Activated naive CD4-positive, alpha-beta T cell treated with anti-CD3 and anti-CD28 coated beads for 36 hours (primary cell): Measurements from ENCODE around the gene ARNT2. TPM values are rescaled to one million over a fixed set of nuclear protein-coding genes. Genes with fewer than 3 reads are reported as not detected.

Source experiments
- CTCF ChIA-PET: fragments of 350-600 bp; sonication (Branson Sonifier 250); formaldehyde crosslinking; loops from one replicate; lab custom pipeline; 2021; ENCODE audit warnings: antibody characterized with exemption; lab: Charles Lee
- DNase-seq: peaks from one replicate; pipeline ENCODE4 v3.0.0-alpha.2; 2020
- H3K27ac Mint-ChIP-seq: one replicate; pipeline ENCODE4 v1.8.0; 2021; ENCODE audit warnings: mild to moderate bottlenecking, mixed read lengths
- H3K27me3 Mint-ChIP-seq: one replicate; pipeline ENCODE4 v1.8.0; 2021; ENCODE audit warnings: low read depth, mixed read lengths
- H3K36me3 Mint-ChIP-seq: one replicate; pipeline ENCODE4 v1.8.0; 2021; ENCODE audit warnings: low read depth, mixed read lengths
- H3K4me1 Mint-ChIP-seq: one replicate; pipeline ENCODE4 v1.8.0; 2021; ENCODE audit warnings: low read depth, mixed read lengths
- H3K4me3 Mint-ChIP-seq: one replicate; pipeline ENCODE4 v1.8.0; 2021; ENCODE audit warnings: mild to moderate bottlenecking, moderate library complexity, mixed read lengths
- H3K9me3 Mint-ChIP-seq: one replicate; pipeline ENCODE4 v1.8.0; 2021; ENCODE audit warnings: mixed read lengths
- intact Hi-C: fragments of 100-400 bp; cut with micrococcal nuclease; formaldehyde crosslinking; loops from one replicate; pipeline ENCODE4 v1.15.1; 2023
- total RNA-seq, 2 experiments: library from RNA; stranded (reverse); gene quantifications; one replicate each; pipeline ENCODE4 v1.2.3, GENCODE V29; 2021

Gene ARNT2
- total RNA-seq, 2 experiments from 2014 or later = 0.14 TPM; not detected in 1

GRCh38 chr15:80545078-80545477 is 140.9 kb downstream of the ARNT2 start:
- intact Hi-C loops = no loop called here
- Mint-ChIP-seq H3K4me3 (no peak overlapping the region), H3K4me1 (no peaks in the 10 kb centered on the region), H3K27me3 (peaks cover 19% of the 10 kb centered on the region), H3K36me3 (no peaks in the 10 kb centered on the region), H3K9me3 (no peaks in the 10 kb centered on the region), H3K27ac (no peak overlapping the region)
- no peak for DNase-seq
- CTCF ChIA-PET = no interaction called here

GRCh38 chr15:80547264-80547663 is 143.1 kb downstream of the ARNT2 start:
- Mint-ChIP-seq H3K27ac (no peak overlapping the region), H3K36me3 (no peaks in the 10 kb centered on the region), H3K27me3 (peaks cover 27% of the 10 kb centered on the region), H3K4me3 (no peak overlapping the region), H3K4me1 (no peaks in the 10 kb centered on the region), H3K9me3 (no peaks in the 10 kb centered on the region)
- no peak for DNase-seq
- intact Hi-C loops = no loop called here
- CTCF ChIA-PET = interaction anchor here (0.8 kb wide), 1 partner anchor 129 kb away, joined by 3 read pairs; no protein-coding TSS in a partner anchor

GRCh38 chr15:80549191-80549590 is 145.0 kb downstream of the ARNT2 start:
- Mint-ChIP-seq H3K9me3 (no peaks in the 10 kb centered on the region), H3K27ac (no peak overlapping the region)

GRCh38 chr15:80549654-80550053 is 145.5 kb downstream of the ARNT2 start:
- CTCF ChIA-PET = no interaction called here
- Mint-ChIP-seq H3K4me1 (no peaks in the 10 kb centered on the region), H3K27ac (no peak overlapping the region), H3K4me3 (no peak overlapping the region), H3K27me3 (peaks cover 34% of the 10 kb centered on the region), H3K36me3 (no peaks in the 10 kb centered on the region), H3K9me3 (no peaks in the 10 kb centered on the region)
- intact Hi-C loops = no loop called here
- no peak for DNase-seq

More at GRCh38 chr15:80549191-80549590, 145.0 kb downstream of the ARNT2 start:
- Mint-ChIP-seq H3K27me3 (peaks cover 34% of the 10 kb centered on the region), H3K36me3 (no peaks in the 10 kb centered on the region), H3K4me3 (no peak overlapping the region), H3K4me1 (no peaks in the 10 kb centered on the region)
- CTCF ChIA-PET = no interaction called here
- intact Hi-C loops = no loop called here
- DNase-seq = no peak

GRCh38 chr15:80550219-80550907 is 146.2 kb downstream of the ARNT2 start:
- intact Hi-C loops = no loop called here
- Mint-ChIP-seq H3K36me3 (no peaks in the 10 kb centered on the region), H3K4me3 (no peak overlapping the region), H3K27ac (no peak overlapping the region), H3K27me3 (peaks cover 37% of the 10 kb centered on the region), H3K9me3 (no peaks in the 10 kb centered on the region), H3K4me1 (no peaks in the 10 kb centered on the region)
- no peak for DNase-seq
- CTCF ChIA-PET = no interaction called here

- intact Hi-C loops = no loop called here
- H3K27ac Mint-ChIP-seq = no peak overlapping the region
- no peak overlapping the region for H3K4me3 Mint-ChIP-seq
- CTCF ChIA-PET = no interaction called here
- no peak for DNase-seq
- peaks cover 37% of the 10 kb centered on the region for H3K27me3 Mint-ChIP-seq
- no peaks in the 10 kb centered on the region for H3K36me3 Mint-ChIP-seq
- H3K4me1 Mint-ChIP-seq = no peaks in the 10 kb centered on the region
- no peaks in the 10 kb centered on the region for H3K9me3 Mint-ChIP-seq
Measured at GRCh38 chr15:80550908-80551260, 146.7 kb downstream of the ARNT2 start.

- Mint-ChIP-seq H3K36me3 (no peaks in the 10 kb centered on the region), H3K9me3 (no peaks in the 10 kb centered on the region), H3K4me1 (no peaks in the 10 kb centered on the region), H3K27me3 (peaks cover 34% of the 10 kb centered on the region), H3K27ac (no peak overlapping the region), H3K4me3 (no peak overlapping the region)
- CTCF ChIA-PET = no interaction called here
- intact Hi-C loops = no loop called here
- DNase-seq = no peak
Measured at GRCh38 chr15:80551348-80551747, 147.2 kb downstream of the ARNT2 start.

- CTCF ChIA-PET = interaction anchor here (0.9 kb wide), 1 partner anchor 226 kb away, joined by 3 read pairs; no protein-coding TSS in a partner anchor
- no peaks in the 10 kb centered on the region for H3K36me3 Mint-ChIP-seq
- no peak for DNase-seq
- H3K27ac Mint-ChIP-seq = no peak overlapping the region
- no peaks in the 10 kb centered on the region for H3K9me3 Mint-ChIP-seq
- intact Hi-C loops = no loop called here
- no peaks in the 10 kb centered on the region for H3K4me1 Mint-ChIP-seq
- H3K27me3 Mint-ChIP-seq = peaks cover 34% of the 10 kb centered on the region
- no peak overlapping the region for H3K4me3 Mint-ChIP-seq
Measured at GRCh38 chr15:80554560-80554959, 150.4 kb downstream of the ARNT2 start.

- no peak overlapping the region for H3K27ac Mint-ChIP-seq
- no peak for DNase-seq
- H3K9me3 Mint-ChIP-seq = no peaks in the 10 kb centered on the region
- H3K27me3 Mint-ChIP-seq = peaks cover 24% of the 10 kb centered on the region
- H3K36me3 Mint-ChIP-seq = no peaks in the 10 kb centered on the region
- intact Hi-C loops = no loop called here
- CTCF ChIA-PET = no interaction called here
- no peak overlapping the region for H3K4me3 Mint-ChIP-seq
- no peaks in the 10 kb centered on the region for H3K4me1 Mint-ChIP-seq
Measured at GRCh38 chr15:80556694-80557367, 152.6 kb downstream of the ARNT2 start.

- no peak overlapping the region for H3K4me3 Mint-ChIP-seq
- no peaks in the 10 kb centered on the region for H3K4me1 Mint-ChIP-seq
- no peaks in the 10 kb centered on the region for H3K36me3 Mint-ChIP-seq
- no peak for DNase-seq
- H3K9me3 Mint-ChIP-seq = no peaks in the 10 kb centered on the region
- intact Hi-C loops = no loop called here
- peaks cover 17% of the 10 kb centered on the region for H3K27me3 Mint-ChIP-seq
- CTCF ChIA-PET = no interaction called here
- H3K27ac Mint-ChIP-seq = no peak overlapping the region
Measured at GRCh38 chr15:80557441-80558234, 153.5 kb downstream of the ARNT2 start.

- H3K27me3 Mint-ChIP-seq = peaks cover 16% of the 10 kb centered on the region
- H3K36me3 Mint-ChIP-seq = no peaks in the 10 kb centered on the region
- intact Hi-C loops = no loop called here
- CTCF ChIA-PET = no interaction called here
- H3K4me1 Mint-ChIP-seq = no peaks in the 10 kb centered on the region
- no peak for DNase-seq
- no peak overlapping the region for H3K27ac Mint-ChIP-seq
- H3K4me3 Mint-ChIP-seq = no peak overlapping the region
- no peaks in the 10 kb centered on the region for H3K9me3 Mint-ChIP-seq
Measured at GRCh38 chr15:80558631-80559319, 154.6 kb downstream of the ARNT2 start.

GRCh38 chr15:80559320-80559693 is 155.1 kb downstream of the ARNT2 start:
- H3K36me3 Mint-ChIP-seq = no peaks in the 10 kb centered on the region
- intact Hi-C loops = no loop called here
- no peaks in the 10 kb centered on the region for H3K9me3 Mint-ChIP-seq
- no peak overlapping the region for H3K4me3 Mint-ChIP-seq
- no peak for DNase-seq
- H3K27me3 Mint-ChIP-seq = peaks cover 16% of the 10 kb centered on the region
- no peaks in the 10 kb centered on the region for H3K4me1 Mint-ChIP-seq
- CTCF ChIA-PET = no interaction called here
- H3K27ac Mint-ChIP-seq = no peak overlapping the region
